ENCODE data around the gene TPSB2.

- TF ChIP-seq CTCF (conservative IDR thresholded peaks at IDR 0.05): no peak
- TF ChIP-seq EZH2 (IDR thresholded peaks at IDR 0.05; ENCODE audit: low read depth): no peak
Observed at GRCh38 chr16:1199347-1200013, 30.5 kb downstream of the TPSB2 start.
